Medulla oblongata (tissue), 1 donor: Measurements from ENCODE around the gene FTSJ1.
"Not testable (repeated sequence)": the region's sequence is repeated elsewhere in the genome, so short reads cannot be mapped to it uniquely, and the experiment has no call there.

ENCODE experiments used
- DNase-seq: peaks from one replicate; pipeline ENCODE4 v3.0.0-alpha.2; 2015; ENCODE audit errors: extremely low spot score

Gene FTSJ1, protein sequence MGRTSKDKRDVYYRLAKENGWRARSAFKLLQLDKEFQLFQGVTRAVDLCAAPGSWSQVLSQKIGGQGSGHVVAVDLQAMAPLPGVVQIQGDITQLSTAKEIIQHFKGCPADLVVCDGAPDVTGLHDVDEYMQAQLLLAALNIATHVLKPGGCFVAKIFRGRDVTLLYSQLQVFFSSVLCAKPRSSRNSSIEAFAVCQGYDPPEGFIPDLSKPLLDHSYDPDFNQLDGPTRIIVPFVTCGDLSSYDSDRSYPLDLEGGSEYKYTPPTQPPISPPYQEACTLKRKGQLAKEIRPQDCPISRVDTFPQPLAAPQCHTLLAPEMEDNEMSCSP

DNA sequence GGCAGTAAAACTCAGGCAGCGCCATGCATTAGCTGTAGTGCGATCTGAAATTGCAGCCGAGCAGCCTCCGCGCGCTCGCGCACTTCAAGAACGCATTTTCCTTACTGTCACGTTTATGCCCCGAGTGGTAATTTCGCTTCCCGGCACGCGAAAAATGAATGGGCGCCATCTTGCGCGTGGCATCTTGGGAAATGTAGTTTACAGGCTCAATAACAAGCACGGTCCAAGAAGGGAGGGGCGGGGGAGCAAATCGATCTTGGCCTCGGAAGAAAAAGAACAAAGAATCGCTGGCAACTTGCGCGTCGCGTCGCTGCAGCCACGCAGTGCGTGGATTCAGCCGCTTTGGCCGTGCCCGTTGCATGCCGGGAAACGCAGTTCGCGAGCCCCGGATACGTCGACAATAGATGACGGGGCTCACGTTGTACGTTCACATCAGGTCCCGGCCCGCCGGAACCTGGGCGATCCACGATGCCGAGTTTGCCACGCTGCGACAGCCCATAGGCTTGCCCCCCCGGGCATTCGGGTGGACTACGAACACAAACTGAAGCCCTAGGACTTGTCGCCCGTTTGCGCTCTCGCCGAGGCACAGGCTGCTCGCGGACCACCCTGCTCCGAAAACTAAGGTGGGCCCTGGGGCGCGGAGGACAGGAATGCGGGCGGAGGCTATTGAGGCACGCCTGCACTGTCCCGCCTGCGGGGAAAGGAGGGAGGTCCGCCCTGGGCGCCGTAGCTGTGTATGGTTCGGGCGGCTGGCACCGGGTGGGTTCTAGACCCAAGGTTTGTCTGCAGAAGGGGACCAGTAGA lies at the start of gene FTSJ1:
TSS of gene FTSJ1 (plus strand) at position 426 of the 804 bp plus-strand sequence. CDS start 1,849 bp downstream, outside the sequence.
- DNase-seq = peak; percentile 92

DNA sequence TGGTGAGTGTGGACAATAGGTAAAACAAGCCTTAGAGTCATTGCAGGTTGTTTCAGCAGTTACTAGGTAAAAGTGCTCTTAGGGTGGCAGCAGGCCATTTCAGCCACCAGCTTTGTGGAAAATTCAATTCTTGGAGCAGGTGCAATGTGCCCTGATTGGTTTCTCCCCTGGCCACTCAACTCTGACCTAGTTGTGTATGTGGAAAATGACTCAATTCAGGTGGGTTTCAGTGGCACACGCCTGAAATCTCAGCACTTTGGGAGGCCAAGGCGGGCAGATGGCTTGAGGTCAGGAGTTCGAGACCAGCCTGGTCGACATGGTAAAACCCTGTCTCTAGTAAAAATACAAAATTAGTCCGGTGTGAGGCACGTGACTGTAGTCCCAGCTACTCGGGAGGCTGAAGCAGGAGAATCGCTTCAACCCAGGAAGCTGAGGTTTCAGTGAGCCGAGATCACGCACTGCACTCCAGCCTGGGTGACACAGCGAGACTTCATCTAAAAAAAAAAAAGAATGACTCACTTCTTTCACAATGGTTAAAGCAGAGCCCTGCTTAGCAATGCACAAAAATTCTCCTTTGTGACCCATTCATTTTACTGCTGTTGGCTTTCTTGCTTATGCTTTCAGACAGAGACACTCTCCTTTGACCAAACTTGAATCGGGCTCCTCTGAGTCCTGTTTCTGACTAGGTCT lies 48.8 kb upstream of the FTSJ1 start:
- not testable (repeated sequence) for DNase-seq

- not testable (repeated sequence) for DNase-seq
Measured at GRCh38 chrX:48429606-48430005, 46.4 kb upstream of the FTSJ1 start.

DNA sequence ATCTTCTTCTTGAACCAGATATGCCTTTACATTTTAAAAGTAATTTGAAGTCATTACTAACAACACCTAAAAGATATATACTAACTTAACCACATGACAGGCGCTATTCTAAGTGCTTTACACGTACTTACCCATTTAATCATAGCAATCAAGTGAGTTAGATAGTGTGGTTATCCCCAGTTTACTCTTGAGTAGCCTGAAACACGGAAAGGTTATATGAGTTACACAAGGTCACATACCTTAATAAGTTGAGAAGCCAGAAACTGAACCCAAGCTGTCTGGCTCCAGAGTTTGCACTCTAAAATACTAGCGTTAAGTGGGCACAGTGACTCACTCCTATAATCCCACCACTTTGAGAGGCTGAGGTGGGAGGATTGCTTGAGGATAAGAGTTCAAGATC lies 45.8 kb upstream of the FTSJ1 start:
- DNase-seq = not testable (repeated sequence)

DNA sequence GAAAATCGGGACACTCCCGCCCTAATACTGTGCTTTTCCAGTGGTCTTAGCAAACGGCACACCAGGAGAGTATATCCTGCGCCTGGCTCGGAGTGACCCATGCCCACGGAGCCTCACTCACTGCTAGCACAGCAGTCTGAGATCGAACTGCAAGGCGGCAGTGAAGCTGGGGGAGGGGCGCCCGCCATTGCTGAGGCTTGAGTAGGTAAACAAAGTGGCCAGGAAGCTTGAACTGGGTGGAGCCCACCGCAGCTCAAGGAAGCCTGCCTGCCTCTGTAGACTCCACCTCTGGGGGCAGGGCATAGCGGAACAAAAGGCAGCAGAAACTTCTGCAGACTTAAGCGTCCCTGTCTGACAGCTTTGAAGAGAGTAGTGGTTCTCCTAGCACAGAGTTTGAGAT lies 42.3 kb upstream of the FTSJ1 start:
- DNase-seq = not testable (repeated sequence)

DNA sequence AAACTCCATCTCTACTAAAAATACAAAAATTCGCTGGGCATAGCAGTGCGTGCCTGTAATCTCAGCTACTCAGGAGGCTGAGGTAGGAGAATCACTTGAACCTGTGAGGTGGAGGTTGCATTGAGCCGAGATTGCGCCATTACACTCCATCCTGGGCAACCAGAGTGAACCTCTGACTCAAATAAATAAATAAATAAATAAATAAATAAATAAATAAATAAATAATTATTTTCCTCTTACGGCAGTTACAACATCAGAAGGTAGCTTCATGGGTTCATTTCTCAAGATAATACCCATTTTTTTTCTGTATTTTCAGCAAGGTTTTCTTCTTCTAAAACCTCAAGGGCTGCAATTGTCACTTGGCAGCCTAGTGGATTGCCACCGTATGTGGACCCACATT lies 28.8 kb upstream of the FTSJ1 start:
- not testable (repeated sequence) for DNase-seq

DNA sequence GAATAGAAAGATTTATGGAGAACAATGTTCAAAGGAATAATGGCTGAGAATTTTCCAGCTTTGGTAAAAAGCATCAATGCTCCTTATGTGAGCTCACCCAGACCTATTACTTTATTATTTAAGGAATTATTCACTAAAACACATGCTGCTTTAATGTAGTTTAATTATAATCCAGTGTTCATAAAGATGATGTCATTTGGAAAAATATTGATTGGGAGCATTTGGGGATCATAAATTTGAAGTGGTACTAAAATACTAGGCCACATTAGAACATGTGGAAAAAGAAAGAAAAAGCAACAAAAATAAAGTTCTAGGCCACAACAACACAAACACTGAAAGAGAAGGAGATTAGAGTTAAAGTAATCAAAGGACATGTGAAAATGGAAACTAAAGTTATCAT lies 25.9 kb upstream of the FTSJ1 start:
- DNase-seq = no peak

GRCh38 chrX:48451708-48452107 lies 24.3 kb upstream of the FTSJ1 start:
- DNase-seq = no peak

DNA sequence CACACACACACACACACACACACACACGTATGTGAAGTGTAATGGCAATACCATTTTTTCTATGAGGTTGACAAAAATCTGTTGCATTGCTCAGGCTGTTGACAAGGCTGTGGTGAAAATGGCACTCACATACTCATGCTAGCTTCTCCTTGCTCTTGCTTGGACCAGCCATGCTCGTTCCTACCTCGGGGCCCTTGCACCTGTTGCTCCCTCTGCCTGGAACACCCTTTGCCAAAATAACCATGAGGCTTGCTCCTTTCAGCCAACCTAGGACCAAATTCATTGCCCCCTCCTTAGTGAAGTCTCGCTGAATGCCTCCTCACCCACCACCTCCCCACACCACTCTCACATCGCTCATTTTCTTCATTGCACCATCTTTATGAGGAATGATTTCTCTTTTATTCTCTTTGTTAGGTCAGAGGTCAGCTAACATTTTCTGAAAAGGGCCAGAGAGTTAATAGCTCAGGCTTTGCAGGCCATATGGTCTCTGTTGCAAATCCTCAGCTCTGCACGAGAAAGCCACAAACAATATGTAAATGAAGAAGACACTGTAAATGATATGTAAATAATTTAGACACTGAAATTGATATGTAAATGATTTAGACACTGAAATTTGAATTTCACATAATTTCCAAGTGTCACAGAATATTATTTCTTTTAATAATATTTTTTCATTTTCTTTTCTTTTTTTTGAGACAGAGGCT lies 19.2 kb upstream of the FTSJ1 start:
- no peak for DNase-seq

DNA sequence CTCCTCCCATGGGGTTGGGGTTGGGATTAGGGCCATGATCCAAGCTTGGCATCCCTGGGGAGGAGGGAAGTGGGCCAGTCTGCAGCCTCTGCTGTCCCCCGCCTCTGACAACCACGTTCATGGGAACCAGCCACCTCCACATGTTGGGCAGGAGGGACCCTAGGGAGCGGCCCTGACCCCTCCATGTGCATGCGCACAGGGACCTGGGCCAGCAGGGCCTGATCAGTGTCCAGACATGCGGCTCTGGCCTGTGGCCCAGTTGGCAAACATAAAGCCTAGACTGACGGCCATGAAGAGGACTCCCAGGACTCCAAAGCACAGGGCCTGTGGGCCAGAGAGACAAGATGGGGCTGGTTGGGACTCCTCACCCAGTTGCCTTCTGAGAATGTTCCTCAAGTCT lies 17.3 kb upstream of the FTSJ1 start:
- no peak for DNase-seq

DNA sequence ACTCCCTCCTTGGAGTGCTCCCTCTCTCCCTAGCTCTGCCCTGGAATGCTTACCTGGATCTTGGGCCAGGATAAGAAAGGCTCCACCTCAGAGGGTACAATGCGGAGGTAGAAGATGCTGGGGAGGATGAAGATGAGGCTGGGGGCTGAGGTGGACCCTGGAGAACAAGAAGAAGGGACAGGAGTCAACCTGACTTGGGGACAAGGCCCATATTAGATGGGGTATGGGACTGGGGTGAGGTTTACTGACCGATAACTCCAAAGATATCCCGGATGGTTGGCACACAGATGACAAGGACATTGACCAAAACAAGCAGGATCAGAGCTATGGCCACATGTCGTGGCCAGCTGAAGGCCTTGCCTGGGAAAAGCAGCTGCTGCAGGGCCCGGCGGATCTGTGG lies 16.5 kb upstream of the FTSJ1 start:
- no peak for DNase-seq

DNA sequence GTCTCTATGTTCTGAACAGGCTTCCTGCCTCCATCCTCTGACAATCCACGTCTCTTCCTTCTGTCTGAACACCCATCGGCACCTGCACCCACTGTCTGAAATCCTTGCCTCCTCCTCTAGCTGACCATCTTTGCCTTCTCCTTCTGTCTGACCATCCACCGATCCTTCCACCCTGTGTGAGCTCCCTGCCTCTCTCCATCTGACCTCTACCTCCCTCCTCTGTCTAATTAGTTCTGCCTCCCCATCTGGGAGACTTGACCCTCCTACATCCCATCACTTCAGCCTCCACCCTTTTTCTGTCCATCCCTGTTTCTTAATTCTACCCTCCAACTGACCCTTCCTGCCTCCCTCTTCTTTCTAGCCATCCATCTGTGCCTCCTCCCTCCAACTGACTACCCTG lies 16.0 kb upstream of the FTSJ1 start:
- DNase-seq = no peak

DNA sequence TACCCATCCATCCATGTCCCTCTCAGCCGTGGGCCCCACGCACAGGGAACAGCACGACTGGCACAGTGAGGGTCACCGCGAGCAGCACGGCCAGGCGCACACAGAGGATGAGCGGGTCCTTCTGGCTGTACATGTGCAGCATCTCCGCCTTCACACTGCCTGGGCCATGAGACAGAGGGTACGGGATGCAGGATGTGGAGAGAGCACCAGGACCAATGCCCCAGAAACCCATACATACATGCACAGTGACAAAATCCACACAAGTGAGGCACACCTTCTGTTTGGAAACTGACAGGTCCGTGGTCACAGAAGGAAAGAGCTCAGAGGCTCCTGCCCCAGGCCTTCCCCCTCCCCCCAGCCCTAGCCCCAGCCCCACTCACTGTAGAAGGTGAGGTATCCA lies 15.4 kb upstream of the FTSJ1 start:
- DNase-seq = no peak

- DNase-seq = no peak
Measured at GRCh38 chrX:48461830-48462229, 14.2 kb upstream of the FTSJ1 start.

DNA sequence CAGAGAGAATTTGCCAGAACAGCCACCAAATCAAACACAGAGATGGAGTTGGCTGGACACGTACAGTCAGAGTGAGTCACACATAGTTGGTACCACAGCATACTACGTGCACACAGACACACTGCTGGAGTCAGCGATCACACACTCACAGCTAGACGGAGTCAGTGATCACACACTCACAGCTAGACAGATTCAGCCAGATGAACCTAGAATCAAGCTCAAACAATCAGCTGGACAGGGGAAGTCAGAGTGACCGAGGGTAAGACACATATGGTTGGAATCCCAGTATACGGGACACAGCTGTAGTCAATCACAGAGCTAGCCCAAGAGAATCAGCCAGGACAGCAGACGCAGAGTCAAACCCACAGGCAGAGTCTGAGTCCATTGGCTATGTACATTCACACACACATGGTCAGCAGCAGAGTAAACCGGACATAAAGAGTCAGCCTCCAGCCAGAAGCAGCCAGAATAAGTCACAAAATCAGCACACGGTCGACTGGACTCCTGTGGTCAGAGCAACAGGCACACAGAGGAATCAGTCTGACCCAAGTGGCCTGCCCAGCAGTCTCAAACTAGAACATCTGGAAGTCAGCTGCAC lies 10.6 kb upstream of the FTSJ1 start:
- DNase-seq = no peak

DNA sequence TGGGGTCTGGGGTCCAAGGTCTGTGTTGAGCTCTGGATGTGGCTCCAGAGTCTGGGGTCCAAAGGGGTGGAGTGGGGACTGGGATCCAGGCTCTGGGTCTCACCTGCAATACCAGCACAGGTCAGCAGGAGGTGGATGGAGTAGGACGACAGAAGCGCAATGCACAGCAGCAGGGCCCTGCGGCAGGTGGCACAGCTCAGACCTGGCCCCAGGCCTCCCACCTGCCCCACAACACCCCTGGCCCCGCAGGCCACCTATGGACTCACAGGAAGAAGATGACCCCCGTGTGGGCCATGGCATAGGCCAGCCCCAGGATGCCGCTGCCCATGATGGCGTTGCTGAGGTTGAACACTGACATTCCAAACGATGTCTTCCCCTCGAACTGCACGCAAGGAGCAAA lies 9.3 kb upstream of the FTSJ1 start:
- DNase-seq = no peak

GRCh38 chrX:48467281-48467761 lies 8.7 kb upstream of the FTSJ1 start:
- no peak for DNase-seq

- DNase-seq = no peak
Measured at GRCh38 chrX:48468247-48468671, 7.7 kb upstream of the FTSJ1 start.

GRCh38 chrX:48468693-48469691 lies 7.0 kb upstream of the FTSJ1 start:
- no peak for DNase-seq
